ENCODE measurements around the gene N4BP2L1.

N4BP2L1 gene

DNA sequence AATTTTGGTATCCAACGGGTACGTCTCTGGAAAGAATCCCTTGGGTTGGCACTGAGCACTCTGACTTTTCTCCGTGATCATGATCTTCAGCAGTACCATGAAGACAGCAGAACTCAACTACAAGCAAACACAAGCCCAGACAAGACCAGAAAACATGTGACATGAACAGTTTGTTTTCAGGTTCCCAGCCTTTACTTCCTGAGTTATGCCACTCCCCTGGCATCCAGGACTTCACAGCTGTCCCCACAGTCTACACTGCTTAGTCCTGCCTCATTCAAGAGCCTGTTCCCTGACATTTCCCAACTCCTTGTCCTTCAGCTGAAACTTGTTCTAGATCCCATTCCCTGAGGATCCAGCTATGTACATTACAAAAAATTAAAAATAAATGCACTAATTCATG lies 4.9 kb upstream of the N4BP2L1 start:
- in situ Hi-C loops (cut with MboI; ENCODE audit: low sequenced_read_pairs), result no loop called here

DNA sequence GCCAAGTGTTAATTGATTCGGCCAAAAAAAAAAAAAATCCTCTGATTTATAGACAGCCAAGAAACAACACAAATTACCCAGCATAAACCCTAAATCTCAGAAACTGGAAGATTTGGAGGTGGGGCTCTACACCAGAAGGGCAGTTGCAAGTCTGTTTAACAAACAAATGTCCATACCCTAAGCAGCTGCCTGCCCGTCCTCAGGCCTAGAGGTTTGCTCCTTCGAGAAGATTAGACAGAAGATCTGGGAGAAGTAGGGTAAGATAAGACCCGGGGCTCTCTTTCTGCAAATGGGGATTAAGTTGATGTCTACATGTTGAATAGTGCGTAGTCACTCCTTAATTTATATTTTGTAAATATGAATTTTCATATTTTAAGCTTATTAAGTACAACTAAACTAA lies 3.4 kb upstream of the N4BP2L1 start:
- in situ Hi-C loops (cut with MboI; ENCODE audit: low sequenced_read_pairs), result no loop called here

DNA sequence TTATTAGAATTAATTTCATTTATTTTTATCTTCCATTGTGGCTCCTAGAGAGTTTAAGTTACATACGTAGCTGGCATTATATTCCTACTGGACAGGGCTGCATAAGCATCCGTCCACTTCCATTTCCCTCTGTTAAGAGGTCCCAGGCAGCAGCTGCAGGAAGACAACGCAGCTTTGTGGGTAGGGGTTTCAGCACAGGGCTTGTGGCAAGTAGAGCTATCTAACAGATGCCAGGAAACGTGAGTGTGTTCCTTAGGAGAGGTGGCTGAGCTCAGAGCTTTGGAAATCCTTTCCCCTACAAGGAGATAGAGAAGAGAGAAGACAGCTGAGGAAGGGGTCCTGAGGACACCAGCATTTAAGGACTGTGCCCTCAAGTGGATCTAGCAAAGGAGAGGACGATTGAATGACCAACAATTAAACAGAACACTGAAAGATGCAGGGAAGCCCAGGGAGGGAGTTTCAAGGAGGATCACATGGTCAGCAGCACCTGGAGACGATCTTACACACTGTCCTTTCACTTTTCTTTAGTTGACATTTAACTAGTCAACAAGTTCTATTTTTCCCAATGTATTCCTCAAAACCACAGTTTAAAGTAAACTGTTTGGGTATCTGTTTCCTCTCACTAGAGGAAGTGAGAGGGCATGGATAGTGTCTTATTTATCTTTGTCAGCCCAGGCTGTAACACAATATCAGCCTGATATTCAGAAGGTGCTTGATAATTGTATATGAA lies 2.3 kb upstream of the N4BP2L1 start:
- in situ Hi-C loops (cut with MboI; ENCODE audit: low sequenced_read_pairs), result no loop called here

DNA sequence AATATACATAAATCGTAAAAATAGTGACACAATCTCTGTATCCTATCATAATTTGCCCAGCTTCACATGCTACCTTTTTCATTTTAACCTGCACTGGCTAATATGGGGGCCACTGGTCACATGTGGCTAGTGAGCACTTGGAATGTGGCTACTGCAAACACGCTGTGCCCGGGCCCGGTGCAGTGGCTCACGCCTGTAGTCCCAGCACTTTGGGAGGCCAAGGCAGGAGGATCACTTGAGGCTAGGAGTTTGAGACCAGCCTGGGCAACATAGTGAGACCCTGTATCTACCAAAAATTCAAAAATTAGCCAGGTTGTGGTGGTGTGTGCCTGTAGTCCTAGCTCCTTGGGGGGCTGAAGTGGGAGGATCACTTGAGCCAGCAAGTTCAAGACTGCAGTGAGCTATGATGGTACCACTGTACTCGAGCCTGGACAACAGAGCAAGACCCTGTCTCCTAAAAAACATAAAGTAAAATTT lies 1.5 kb upstream of the N4BP2L1 start:
- in situ Hi-C loops (cut with MboI; ENCODE audit: low sequenced_read_pairs), result no loop called here

DNA sequence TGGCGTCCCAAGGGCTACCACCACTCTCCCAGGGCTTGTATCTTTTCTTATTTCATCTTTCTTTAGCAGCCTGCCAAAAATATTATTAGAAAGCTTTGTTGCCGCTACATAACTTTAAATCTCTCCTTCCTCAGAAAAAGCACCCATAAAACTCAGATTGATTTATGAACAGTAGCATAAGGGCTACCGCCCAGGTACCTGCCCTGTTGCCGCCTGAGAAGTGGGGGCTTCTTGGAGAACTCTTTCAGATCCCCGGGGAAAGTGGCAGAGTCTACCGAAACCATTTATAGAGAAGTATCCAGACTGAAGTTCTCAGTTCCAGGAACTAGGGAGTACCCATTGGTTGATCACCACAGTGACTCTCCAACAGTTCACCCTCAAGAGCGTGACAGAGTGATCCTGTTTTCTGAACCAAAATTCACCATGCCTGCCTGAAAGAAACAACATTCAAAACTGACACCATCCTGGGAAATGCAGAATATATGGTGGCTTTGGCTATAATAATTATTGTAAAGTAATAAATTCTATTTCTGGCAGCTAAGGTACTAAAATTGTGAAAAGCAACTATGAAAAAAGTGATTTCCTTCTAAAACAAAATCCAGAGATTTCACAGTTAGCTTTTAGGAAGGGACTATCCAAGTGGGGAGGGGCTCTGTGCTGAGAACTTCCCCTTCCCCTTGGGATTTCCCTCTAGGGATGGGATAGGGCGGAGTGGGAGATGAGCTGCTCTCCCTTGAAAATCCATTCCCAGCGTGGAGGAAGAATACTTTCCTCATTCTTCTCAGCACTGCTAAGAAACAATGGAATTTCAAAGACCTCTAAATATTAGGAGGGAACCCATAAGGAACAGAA lies 877 bp upstream of the N4BP2L1 start:
- in situ Hi-C loops (cut with MboI; ENCODE audit: low sequenced_read_pairs), result no loop called here

DNA sequence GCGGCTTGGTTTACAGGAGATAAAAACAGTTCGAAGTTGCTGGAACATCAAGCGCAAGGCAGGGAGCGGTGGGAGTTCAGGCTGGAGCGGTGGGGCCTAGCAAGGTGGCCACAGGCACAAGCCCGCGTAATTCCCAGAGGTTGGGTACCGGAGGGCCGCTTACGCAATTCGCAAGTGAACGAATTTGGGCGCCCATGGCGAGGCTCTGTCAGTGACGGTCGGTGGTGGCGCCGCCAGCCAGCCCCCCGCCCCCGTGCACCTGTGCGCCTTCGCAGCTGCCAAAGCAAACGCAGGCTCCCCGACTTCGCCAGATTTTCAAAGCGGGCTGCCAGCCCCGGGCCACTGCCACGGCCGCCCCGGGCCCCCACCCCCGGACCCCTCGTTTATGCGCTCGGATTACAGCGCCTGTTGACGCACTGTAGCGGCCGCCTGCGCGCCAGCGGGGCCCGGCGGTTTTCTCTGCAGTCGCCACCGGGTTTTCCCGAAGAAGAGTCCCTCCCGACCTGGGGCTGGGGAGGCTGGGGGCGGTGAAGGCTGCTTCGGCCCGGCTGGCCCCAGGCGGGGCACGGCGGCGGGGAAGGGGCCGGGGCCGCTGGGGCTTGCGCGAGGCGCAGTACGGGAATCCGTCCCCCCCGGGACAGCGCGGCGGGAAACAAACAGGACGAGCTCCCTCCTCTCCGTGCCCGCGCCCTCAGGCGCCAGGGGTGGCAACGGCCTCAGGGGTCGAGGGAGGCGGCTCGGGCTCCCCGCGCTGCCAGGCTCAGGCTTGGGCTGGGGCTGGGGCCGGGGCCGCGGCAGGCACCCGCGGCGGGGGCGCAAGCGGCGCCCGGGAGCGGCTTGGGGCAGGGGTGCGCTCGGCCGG lies 709 bp downstream of the N4BP2L1 start:
- in situ Hi-C loops (cut with MboI; ENCODE audit: low sequenced_read_pairs), result no loop called here

DNA sequence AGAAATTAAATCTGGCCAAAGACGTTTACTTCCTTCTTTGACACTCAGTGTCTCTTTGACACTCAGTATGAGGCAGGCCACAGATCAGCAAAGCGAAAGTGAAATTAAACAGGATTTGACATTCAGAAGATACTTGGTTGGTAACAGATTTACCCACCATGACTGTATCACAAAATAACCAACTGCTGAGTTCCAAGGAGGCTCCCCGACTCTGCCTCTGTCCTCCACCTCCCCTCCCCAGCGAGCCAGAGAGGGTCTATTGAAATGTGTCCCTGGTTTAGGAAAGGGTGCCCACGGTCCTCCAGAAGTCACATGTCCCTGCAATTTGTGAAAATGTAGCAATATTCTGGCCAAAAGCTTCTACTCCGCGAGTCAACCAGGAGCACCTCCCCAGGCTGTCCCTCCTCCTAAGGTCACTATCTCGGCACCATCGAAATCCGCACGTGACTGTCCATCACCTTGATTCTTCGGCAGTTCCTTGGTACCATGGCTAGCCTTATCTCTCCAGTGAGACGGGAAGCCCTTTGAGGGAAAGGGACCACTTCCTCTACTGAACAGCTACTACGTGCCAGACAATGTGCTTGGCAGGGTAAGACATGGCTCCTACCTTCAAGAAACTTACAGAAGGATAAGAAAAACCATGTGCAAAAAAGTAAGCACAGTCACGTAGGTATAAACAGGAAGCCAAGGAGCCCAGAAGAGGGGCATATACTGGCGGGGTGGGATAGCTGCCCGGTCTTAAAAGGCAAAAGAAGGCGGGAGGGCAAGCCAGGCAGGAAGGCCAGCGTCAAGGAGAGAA lies 1.5 kb downstream of the N4BP2L1 start:
- in situ Hi-C loops (cut with MboI; ENCODE audit: low sequenced_read_pairs), result no loop called here

DNA sequence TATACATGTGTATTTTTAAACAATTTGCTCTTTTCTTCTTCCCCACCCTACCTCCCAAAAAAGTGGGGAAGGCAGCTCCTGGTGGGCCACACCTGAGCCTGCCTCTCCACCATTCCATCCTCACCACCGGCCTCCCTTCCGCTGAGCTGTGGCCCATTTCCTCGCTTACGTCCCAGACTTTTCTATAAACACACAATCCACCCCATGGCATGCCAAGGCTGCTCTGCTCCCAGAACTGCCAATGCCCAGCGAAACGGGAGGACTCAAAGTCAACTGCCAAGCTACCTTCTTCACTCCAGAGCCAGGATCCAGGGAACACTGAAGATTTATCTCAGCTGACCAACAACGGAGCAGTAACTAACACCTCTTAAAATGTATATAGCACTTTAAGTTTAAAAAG lies 2.8 kb downstream of the N4BP2L1 start:
- in situ Hi-C loops (cut with MboI; ENCODE audit: low sequenced_read_pairs), result no loop called here

DNA sequence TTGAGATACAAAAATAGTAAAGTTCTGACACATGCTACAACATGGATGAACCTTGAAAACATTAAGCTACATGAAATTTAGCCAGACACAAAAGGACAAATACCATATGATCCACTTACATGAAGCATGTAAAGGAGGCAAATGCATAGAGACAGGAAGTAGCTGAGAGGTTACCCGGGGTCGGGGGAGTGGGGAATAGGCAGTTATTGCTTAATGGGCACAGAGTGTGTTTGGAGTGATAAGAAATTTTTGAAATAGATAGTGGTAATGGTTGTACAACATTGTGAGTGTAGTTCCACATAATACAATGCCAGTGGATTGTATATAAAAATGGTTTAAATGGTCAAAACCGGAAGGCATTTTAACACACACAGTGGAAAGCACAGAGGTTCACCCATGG lies 4.3 kb downstream of the N4BP2L1 start:
- in situ Hi-C loops (cut with MboI; ENCODE audit: low sequenced_read_pairs), result no loop called here

DNA sequence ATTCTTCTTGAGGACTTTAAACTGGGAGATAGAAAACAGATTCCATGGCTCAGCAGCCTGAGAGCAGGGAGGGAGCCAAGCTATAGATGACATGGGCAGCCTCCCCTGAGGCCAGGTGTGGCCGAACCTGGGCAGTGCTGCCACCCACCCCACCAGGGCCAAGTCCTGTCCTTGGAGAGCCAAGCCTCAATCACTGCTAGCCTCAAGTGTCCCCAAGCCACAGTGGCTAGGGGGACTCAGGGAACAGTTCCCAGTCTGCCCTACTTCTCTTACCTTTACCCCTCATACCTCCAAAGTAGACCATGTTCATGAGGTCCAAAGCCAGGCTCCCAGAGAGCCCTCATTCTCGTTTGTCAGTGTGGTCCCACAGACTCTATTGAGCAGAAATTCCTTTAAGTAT lies 8.1 kb downstream of the N4BP2L1 start:
- in situ Hi-C loops (cut with MboI; ENCODE audit: low sequenced_read_pairs), result no loop called here

DNA sequence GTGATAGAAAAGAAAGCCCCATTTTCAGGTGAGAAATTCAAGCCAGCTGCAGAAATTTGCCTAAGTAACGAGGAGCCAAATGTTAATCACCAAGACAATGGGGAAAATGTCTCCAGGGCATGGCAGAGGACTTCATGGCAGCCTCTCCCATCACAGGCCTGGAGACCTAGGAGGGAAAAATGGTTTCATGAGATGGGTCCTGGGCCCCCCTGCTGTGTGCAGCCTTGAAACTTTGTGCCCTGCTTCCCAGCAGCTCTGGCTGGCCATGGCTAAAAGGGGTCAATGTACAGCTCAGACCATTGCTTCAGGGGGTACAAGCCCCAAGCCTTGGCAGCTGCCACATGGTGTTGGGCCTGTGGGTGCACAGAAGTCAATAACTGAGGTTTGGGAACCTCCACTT lies 9.9 kb downstream of the N4BP2L1 start:
- in situ Hi-C loops (cut with MboI; ENCODE audit: low sequenced_read_pairs), result no loop called here

DNA sequence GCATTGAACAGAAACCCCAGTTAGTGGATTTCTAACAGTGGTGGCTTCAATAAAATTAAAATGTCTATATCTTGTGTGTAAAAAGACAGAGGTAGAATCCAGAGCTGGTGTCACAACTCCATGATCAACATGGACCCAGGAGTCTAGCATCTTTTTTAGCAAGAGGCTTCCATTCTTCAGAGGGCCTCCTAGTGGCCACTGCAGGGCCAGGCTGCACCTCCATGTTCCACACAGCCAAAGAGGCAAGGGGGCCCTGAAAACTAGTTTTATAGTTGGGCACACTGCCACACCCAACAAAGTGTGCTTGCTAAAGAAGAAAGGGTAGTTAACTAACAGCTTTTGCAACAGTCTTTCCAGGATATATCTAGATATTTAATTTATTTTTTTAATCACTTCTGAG lies 12.9 kb downstream of the N4BP2L1 start:
- in situ Hi-C loops (cut with MboI; ENCODE audit: low sequenced_read_pairs), result no loop called here

DNA sequence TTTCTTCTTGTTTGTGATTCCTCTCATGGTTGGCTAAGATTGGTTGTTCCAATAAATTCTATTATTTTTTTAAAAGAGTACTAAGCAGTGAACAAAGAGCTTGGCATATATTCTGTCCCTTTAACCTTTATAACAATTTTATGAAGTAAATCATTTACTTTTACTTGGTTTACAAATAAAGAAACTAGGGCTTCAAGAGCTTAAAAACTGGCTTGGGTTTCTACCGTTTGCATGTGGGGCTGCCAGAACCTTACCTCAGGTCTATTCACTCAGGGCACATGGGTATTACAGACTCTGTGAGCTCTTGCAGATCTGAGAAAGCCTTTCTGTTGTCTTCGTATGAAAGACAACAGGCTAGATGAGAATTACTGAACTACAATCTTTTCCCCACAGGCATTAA lies 13.3 kb downstream of the N4BP2L1 start:
- in situ Hi-C loops (cut with MboI; ENCODE audit: low sequenced_read_pairs), result no loop called here

DNA sequence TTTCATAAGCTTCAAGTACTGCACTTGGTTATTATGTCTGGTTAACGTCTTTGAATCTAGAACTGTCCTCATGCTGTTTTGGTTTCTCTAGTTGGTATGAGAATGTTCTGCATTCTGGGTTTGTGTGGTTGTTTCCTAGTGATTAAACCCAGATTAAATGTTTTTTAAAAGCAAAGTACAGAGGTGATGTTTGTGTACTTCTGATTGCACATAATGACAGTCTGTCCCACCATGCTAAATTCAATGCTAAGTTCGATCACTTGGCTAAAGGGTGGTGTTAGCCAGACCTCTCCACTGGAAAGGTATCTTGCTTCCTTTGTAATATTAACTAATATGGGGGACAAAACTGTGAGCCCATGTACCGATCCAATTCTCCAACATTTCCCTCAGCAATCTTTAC lies 14.6 kb downstream of the N4BP2L1 start:
- in situ Hi-C loops (cut with MboI; ENCODE audit: low sequenced_read_pairs), result no loop called here

DNA sequence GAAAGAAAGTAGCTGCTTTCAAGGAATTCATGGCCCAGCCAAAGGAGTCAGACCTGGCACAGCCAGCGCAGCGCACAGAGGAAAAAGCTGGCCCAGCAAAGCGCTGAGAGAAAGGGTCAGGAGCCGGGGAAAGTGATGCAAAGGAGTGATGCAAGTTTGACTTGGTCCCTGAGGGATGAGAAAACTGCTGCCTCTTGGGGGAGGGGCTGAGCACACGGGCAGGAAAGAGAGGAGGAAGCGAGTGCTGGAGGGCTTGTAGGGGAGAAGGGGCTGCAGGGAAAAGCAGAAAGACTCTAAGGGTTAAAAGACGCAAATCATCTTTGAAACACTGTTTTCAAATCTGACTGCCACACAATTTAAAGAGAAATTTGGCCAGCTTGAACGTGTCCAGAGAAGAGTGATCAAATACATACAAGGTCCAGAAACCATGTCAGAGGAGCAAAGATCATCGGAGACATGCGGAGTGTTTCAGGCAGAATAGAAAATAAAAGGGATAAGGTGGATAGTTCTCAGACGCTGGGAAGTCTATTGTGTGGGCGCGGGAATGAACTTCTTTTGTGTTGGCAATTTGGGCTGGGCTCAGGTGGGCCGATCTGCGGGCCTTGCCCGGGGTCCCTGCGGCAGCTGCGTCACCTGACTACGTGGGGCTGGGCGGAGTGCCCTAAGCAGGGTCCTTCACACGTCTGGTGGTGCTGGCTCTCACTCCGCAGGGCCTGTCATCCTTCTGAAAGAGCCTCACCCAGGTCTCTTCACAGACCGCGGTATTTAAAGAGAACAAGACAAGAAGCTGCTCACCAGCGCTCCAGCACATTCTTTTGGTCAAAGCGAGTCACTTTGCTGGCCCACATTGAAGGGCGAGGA lies 18.1 kb downstream of the N4BP2L1 start:
- in situ Hi-C loops (cut with MboI; ENCODE audit: low sequenced_read_pairs), result no loop called here

DNA sequence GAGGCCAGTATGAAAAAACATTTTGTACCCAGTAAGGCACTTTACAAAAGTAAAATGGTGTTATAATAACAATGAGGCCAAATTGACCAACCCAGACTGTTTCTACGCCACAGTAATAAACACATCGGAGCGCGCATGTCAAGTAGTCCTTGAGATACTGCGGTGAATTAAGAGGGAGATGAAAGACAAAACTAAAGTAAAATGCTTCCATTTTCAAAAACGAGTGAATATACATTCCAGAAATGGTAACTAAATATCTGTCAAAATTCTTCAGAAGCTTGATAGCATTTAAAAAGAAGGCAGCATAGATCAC lies 19.0 kb downstream of the N4BP2L1 start:
- in situ Hi-C loops (cut with MboI; ENCODE audit: low sequenced_read_pairs), result no loop called here

DNA sequence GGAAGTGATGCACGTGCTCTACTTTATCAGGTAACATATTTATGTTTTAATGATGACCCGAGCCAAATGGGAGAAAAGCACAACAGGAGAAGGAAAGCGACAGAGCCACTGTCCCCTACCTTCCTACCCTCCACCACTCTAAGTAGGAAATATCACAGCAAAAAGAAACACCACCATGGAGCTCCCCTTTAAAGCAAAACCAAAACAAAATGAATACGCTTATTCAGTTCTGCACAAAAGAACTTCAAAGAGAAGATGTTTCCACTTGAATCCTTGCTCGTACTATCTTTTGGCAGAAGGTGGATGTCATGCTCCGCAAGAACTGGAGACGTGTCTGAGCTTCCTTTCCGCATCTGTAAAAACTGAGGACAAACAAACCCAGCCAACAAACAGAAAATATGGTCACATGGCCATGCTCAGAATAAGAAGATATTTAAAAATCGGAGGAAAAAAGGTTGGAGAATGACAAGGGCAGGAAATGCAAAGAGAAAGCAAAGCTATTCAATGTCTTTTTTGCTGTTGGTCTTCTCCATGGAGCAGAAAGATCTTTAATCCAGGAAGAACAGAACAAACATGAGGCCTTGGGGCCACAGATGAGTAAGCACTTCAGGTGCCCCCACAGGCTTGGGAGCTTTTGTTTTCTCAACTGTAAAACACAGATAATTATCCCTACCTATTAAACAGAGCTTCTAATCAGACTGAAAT lies 19.5 kb downstream of the N4BP2L1 start:
- in situ Hi-C loops (cut with MboI; ENCODE audit: low sequenced_read_pairs), result no loop called here

DNA sequence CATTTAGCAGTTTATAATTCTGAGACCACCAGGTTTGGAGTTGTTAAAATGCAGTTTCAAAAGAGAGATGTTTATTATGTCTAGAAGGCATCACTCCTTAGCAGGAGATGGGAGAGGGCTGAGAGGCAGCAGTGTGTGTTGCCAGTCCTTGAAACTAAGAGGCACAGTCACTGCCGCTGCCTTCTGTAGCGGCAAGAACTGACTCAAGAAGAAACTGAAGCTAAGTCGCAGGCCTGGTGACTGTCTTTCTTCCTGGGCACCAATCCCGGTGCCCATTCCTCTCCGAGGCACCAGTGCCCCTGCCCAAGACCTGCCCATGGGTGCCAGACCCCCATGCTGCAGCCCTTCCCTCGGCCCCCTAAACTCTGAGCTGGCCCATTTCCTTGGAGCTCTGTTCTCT lies 20.1 kb downstream of the N4BP2L1 start:
- in situ Hi-C loops (cut with MboI; ENCODE audit: low sequenced_read_pairs), result no loop called here

DNA sequence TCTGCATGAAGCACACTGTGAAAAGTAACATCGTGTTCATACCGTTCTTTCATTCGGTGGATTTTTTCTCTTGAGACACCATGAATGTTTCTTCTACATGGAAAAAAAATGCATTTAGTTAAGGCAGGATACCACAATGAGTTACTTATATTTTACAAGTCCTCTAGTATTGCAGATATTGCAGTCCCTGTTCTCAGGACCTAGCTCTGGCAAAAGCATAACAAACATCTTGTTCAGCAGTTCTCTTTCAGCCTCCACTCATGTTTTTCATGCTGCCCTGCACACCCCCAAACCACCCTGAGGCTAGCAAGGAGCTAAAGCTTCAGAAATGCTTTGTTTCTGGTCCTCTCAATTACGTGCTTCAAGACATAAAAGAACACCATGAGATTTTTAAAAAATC lies 24.8 kb downstream of the N4BP2L1 start:
- in situ Hi-C loops (cut with MboI; ENCODE audit: low sequenced_read_pairs), result no loop called here
